HEK293 (cell line): Measurements from ENCODE around the gene LAMC2.
A peak's percentile ranks its signal among the peaks of the same experiment; 100 is the strongest.

Experiments
- CTCF ChIA-PET: fragments of 350-600 bp; formaldehyde crosslinking; extraction: SDS; loops from one replicate; lab custom pipeline; 2021; ENCODE audit warnings: antibody characterized with exemption; lab: Yijun Ruan, JAX
- POLR2A ChIA-PET: fragments of 300-600 bp; formaldehyde crosslinking; extraction: SDS; loops from one replicate; lab custom pipeline; 2020; ENCODE audit warnings: antibody characterized with exemption, inconsistent platforms; lab: Yijun Ruan, JAX
- H3K27ac ChIP-seq: fragments of 200-500 bp; sonication (Bioruptor generic); 2 replicates; pipeline ENCODE4 v1.5.1; 2014; ENCODE audit warnings: low read depth, low read length, control low read depth, inconsistent platforms; ENCODE audit errors: extremely low read depth
- H3K36me3 ChIP-seq, 2 experiments: fragments of 200-500 bp in 1 of 2; sonication (Bioruptor generic) in 1 of 2; 1 replicate in 1 of 2; 2 replicates in 1 of 2; pipeline ENCODE4 v1.5.1; 2014 to 2017; ENCODE audit warnings: inconsistent platforms in 2 of 2, low read length in 2 of 2; ENCODE audit not compliant: control insufficient read depth in 2 of 2, insufficient read depth in 1 of 2
- H3K4me1 ChIP-seq: fragments of 200-500 bp; sonication (Bioruptor generic); 2 replicates; pipeline ENCODE4 v1.5.1; 2014; ENCODE audit warnings: mild to moderate bottlenecking, low read length, inconsistent platforms; ENCODE audit not compliant: control insufficient read depth, insufficient read depth
- H3K4me3 ChIP-seq: 2 replicates; pipeline ENCODE4 v1.5.1; 2011; ENCODE audit warnings: low read depth, mild to moderate bottlenecking, control low read depth, low read length, moderate library complexity
- H3K9me3 ChIP-seq: fragments of 200-500 bp; sonication (Bioruptor generic); 2 replicates; pipeline ENCODE4 v1.5.1; 2014; ENCODE audit warnings: low read depth, low read length, inconsistent platforms; ENCODE audit not compliant: control insufficient read depth, insufficient read depth
- EGR2 ChIP-seq: fragments of 450-650 bp; formaldehyde crosslinking; IDR thresholded peaks from 2 replicates; pipeline ENCODE4 v1.5.1; 2016; ENCODE audit warnings: low read depth, missing biosample characterization, missing genetic modification characterization
- OSR2 ChIP-seq: fragments of 450-650 bp; formaldehyde crosslinking; IDR thresholded peaks from 2 replicates; pipeline ENCODE4 v1.5.1; 2016; ENCODE audit warnings: missing biosample characterization, missing genetic modification characterization
- PRDM1 ChIP-seq: fragments of 450-650 bp; formaldehyde crosslinking; IDR thresholded peaks from 2 replicates; pipeline ENCODE4; 2016; ENCODE audit warnings: missing biosample characterization, missing genetic modification characterization
- SETDB1 ChIP-seq: IDR thresholded peaks from one replicate; pipeline ENCODE4 v1.6.1; 2017; ENCODE audit warnings: mild to moderate bottlenecking, low read length, moderate library complexity, mixed read lengths; ENCODE audit not compliant: insufficient read length
- ZBTB20 ChIP-seq: fragments of 450-650 bp; formaldehyde crosslinking; IDR thresholded peaks from 2 replicates; pipeline ENCODE4 v1.5.1; 2016; ENCODE audit warnings: missing biosample characterization, missing genetic modification characterization
- ZFHX2 ChIP-seq: fragments of 450-650 bp; formaldehyde crosslinking; conservative IDR thresholded peaks from 2 replicates; pipeline ENCODE4 v1.5.1; 2016; ENCODE audit warnings: missing biosample characterization, missing genetic modification characterization
- ZNF23 ChIP-seq: fragments of 450-650 bp; formaldehyde crosslinking; IDR thresholded peaks from 2 replicates; pipeline ENCODE4 v1.5.1; 2016; ENCODE audit warnings: missing biosample characterization, missing genetic modification characterization, borderline replicate concordance
- ZNF341 ChIP-seq: fragments of 450-650 bp; formaldehyde crosslinking; IDR thresholded peaks from 2 replicates; pipeline ENCODE4; 2016; ENCODE audit warnings: low read depth, missing biosample characterization, missing genetic modification characterization
- ZNF510 ChIP-seq: fragments of 450-650 bp; formaldehyde crosslinking; IDR thresholded peaks from 2 replicates; pipeline ENCODE4 v1.5.1; 2018; ENCODE audit warnings: mild to moderate bottlenecking, missing genetic modification characterization, missing biosample characterization; ENCODE audit not compliant: insufficient replicate concordance
- ZNF791 ChIP-seq: fragments of 450-650 bp; formaldehyde crosslinking; IDR thresholded peaks from 2 replicates; pipeline ENCODE4 v1.5.1; 2016; ENCODE audit warnings: missing biosample characterization, missing genetic modification characterization
- TF ChIP-seq, protein P1 (sequence below): fragments of 450-650 bp; IDR thresholded peaks from 2 replicates; pipeline ENCODE4 v1.5.1; 2018; ENCODE audit warnings: missing biosample characterization, missing genetic modification characterization
- TF ChIP-seq, protein P2 (sequence below): fragments of 450-650 bp; formaldehyde crosslinking; IDR thresholded peaks from 2 replicates; pipeline ENCODE4 v1.5.1; 2016; ENCODE audit warnings: missing biosample characterization, missing genetic modification characterization
- TF ChIP-seq, protein P3 (sequence below): fragments of 450-650 bp; formaldehyde crosslinking; IDR thresholded peaks from 2 replicates; pipeline ENCODE4 v1.5.1; 2016; ENCODE audit warnings: missing biosample characterization, missing genetic modification characterization, borderline replicate concordance
- TF ChIP-seq, protein P4 (sequence below): fragments of 450-650 bp; formaldehyde crosslinking; IDR thresholded peaks from 2 replicates; pipeline ENCODE4 v1.5.1; 2017; ENCODE audit warnings: missing biosample characterization, missing genetic modification characterization
- TF ChIP-seq, protein P5 (sequence below): fragments of 450-650 bp; formaldehyde crosslinking; IDR thresholded peaks from 2 replicates; pipeline ENCODE4 v1.5.1; 2017; ENCODE audit warnings: missing biosample characterization, missing genetic modification characterization
- TF ChIP-seq, protein P6 (sequence below): fragments of 450-650 bp; formaldehyde crosslinking; IDR thresholded peaks from 2 replicates; pipeline ENCODE4 v1.5.1; 2016; ENCODE audit warnings: missing biosample characterization, missing genetic modification characterization

The LAMC2 gene

DNA sequence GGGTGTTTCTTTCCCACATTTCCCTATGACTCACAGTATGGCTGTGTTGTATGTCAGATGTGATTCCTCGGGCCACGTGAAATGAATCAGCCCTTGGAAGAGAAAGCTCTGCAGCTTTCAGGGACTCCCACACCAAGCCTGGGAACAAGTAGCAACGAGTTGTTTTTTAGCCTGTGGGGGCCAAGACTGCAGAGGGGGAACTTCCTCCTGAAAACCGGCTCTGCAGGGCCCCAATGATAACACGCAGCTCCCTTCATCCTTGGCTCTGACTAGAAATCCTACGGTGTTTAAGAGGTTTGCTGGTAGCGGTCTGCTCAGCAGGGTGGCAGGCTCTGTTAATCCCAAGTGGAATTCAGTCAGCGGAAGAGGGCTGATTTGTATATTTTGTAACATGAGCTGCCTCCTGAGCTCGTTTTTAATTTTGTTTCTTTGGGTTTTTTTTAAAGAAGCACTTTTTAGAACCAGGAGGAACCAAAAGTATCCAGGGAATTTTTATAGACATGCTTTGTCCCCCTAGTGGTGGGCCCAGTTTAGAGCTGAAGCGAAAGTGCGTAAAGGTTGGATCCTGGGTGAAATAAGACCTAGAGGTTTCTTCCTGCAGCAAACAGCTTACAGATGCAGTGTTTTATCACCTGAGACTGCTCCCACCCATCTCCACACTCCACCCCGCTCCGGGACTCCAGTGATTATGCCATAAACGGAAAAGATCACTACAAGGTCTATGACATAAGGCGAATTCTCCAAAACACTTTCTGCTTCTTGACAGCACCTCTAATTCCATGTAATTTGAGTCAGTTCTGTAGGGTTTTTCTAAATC lies 48.8 kb downstream of the LAMC2 start (continued):
- TF ChIP-seq, protein P1, sequence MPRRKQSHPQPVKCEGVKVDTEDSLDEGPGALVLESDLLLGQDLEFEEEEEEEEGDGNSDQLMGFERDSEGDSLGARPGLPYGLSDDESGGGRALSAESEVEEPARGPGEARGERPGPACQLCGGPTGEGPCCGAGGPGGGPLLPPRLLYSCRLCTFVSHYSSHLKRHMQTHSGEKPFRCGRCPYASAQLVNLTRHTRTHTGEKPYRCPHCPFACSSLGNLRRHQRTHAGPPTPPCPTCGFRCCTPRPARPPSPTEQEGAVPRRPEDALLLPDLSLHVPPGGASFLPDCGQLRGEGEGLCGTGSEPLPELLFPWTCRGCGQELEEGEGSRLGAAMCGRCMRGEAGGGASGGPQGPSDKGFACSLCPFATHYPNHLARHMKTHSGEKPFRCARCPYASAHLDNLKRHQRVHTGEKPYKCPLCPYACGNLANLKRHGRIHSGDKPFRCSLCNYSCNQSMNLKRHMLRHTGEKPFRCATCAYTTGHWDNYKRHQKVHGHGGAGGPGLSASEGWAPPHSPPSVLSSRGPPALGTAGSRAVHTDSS, result no peak
- peak; percentile 85 for TF ChIP-seq ZBTB20
- peak; percentile 30; the same call in 1 of the 2 replicates for TF ChIP-seq EGR2 (tag by site-specific recombination)
- peak; percentile 97 for TF ChIP-seq OSR2 (tag by site-specific recombination)
- TF ChIP-seq, protein P2, sequence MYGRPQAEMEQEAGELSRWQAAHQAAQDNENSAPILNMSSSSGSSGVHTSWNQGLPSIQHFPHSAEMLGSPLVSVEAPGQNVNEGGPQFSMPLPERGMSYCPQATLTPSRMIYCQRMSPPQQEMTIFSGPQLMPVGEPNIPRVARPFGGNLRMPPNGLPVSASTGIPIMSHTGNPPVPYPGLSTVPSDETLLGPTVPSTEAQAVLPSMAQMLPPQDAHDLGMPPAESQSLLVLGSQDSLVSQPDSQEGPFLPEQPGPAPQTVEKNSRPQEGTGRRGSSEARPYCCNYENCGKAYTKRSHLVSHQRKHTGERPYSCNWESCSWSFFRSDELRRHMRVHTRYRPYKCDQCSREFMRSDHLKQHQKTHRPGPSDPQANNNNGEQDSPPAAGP, result 0 out of 2 replicates have a peak, but pooled peaks have one; percentile 52
- TF ChIP-seq, protein P3, sequence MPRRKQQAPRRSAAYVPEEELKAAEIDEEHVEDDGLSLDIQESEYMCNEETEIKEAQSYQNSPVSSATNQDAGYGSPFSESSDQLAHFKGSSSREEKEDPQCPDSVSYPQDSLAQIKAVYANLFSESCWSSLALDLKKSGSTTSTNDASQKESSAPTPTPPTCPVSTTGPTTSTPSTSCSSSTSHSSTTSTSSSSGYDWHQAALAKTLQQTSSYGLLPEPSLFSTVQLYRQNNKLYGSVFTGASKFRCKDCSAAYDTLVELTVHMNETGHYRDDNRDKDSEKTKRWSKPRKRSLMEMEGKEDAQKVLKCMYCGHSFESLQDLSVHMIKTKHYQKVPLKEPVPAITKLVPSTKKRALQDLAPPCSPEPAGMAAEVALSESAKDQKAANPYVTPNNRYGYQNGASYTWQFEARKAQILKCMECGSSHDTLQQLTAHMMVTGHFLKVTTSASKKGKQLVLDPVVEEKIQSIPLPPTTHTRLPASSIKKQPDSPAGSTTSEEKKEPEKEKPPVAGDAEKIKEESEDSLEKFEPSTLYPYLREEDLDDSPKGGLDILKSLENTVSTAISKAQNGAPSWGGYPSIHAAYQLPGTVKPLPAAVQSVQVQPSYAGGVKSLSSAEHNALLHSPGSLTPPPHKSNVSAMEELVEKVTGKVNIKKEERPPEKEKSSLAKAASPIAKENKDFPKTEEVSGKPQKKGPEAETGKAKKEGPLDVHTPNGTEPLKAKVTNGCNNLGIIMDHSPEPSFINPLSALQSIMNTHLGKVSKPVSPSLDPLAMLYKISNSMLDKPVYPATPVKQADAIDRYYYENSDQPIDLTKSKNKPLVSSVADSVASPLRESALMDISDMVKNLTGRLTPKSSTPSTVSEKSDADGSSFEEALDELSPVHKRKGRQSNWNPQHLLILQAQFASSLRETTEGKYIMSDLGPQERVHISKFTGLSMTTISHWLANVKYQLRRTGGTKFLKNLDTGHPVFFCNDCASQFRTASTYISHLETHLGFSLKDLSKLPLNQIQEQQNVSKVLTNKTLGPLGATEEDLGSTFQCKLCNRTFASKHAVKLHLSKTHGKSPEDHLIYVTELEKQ (tag by site-specific recombination), result peak; percentile 7
- TF ChIP-seq, protein P4, sequence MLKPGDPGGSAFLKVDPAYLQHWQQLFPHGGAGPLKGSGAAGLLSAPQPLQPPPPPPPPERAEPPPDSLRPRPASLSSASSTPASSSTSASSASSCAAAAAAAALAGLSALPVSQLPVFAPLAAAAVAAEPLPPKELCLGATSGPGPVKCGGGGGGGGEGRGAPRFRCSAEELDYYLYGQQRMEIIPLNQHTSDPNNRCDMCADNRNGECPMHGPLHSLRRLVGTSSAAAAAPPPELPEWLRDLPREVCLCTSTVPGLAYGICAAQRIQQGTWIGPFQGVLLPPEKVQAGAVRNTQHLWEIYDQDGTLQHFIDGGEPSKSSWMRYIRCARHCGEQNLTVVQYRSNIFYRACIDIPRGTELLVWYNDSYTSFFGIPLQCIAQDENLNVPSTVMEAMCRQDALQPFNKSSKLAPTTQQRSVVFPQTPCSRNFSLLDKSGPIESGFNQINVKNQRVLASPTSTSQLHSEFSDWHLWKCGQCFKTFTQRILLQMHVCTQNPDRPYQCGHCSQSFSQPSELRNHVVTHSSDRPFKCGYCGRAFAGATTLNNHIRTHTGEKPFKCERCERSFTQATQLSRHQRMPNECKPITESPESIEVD (tag by site-specific recombination), result peak; percentile 98
- TF ChIP-seq, protein P5, sequence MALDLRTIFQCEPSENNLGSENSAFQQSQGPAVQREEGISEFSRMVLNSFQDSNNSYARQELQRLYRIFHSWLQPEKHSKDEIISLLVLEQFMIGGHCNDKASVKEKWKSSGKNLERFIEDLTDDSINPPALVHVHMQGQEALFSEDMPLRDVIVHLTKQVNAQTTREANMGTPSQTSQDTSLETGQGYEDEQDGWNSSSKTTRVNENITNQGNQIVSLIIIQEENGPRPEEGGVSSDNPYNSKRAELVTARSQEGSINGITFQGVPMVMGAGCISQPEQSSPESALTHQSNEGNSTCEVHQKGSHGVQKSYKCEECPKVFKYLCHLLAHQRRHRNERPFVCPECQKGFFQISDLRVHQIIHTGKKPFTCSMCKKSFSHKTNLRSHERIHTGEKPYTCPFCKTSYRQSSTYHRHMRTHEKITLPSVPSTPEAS (tag by site-specific recombination), result 0 out of 2 replicates have a peak, but pooled peaks have one; percentile 27
- no peak for TF ChIP-seq ZNF510 (tag by site-specific recombination)
- TF ChIP-seq, all 188 proteins: peak for 84

DNA sequence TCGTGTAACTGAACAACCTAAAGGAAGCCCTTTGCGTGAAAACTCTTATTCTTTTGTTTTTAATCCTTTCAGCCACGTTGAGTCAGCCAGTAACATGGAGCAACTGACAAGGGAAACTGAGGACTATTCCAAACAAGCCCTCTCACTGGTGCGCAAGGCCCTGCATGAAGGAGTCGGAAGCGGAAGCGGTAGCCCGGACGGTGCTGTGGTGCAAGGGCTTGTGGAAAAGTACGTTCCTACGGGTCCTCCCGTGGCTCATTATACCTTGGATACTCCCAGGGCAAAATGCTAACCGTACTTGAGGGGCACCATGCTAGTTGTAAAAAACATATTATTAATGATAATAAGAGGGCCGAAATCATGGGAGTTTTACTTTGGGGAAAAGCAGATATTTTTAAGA lies 49.4 kb downstream of the LAMC2 start:
- TF ChIP-seq ZNF791 (tag by site-specific recombination) (no peak), ZNF23 (tag by site-specific recombination) (no peak), SETDB1 (peak; percentile 49), PRDM1 (tag by site-specific recombination) (no peak), ZFHX2 (tag by site-specific recombination) (no peak), ZNF341 (tag by site-specific recombination) (no peak)
- TF ChIP-seq, protein P6, sequence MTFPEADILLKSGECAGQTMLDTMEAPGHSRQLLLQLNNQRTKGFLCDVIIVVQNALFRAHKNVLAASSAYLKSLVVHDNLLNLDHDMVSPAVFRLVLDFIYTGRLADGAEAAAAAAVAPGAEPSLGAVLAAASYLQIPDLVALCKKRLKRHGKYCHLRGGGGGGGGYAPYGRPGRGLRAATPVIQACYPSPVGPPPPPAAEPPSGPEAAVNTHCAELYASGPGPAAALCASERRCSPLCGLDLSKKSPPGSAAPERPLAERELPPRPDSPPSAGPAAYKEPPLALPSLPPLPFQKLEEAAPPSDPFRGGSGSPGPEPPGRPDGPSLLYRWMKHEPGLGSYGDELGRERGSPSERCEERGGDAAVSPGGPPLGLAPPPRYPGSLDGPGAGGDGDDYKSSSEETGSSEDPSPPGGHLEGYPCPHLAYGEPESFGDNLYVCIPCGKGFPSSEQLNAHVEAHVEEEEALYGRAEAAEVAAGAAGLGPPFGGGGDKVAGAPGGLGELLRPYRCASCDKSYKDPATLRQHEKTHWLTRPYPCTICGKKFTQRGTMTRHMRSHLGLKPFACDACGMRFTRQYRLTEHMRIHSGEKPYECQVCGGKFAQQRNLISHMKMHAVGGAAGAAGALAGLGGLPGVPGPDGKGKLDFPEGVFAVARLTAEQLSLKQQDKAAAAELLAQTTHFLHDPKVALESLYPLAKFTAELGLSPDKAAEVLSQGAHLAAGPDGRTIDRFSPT (tag by site-specific recombination), result no peak
- ChIA-PET CTCF (interaction anchor here (0.6 to 10.3 kb wide), 41 partner anchors 9 to 282 kb away, joined by 3 to 135 read pairs (median 4); no protein-coding TSS in a partner anchor), POLR2A (interaction anchor here (1.1 to 1.2 kb wide), 3 partner anchors 35 to 44 kb away, joined by 3 to 6 read pairs (median 3); no protein-coding TSS in a partner anchor)
- no peak overlapping the region for H3K4me3 ChIP-seq
- peak overlapping the region; percentile 68 for H3K27ac ChIP-seq
- no peaks in the 10 kb centered on the region for H3K36me3 ChIP-seq
- peaks cover 6% of the 10 kb centered on the region for H3K4me1 ChIP-seq
- H3K9me3 ChIP-seq, result no peaks in the 10 kb centered on the region
